B cell (primary cell): ENCODE data around the gene GCC2. TPM values are rescaled to one million over a fixed set of nuclear protein-coding genes. Genes with fewer than 3 reads are reported as not detected.

Experiments used
- ATAC-seq: fragments of 200-7000 bp; cut with Tn5 transposase; one replicate; pipeline ENCODE4 v1.10.0; 2021; ENCODE audit warnings: low read depth, mild to moderate bottlenecking, moderate number of reproducible peaks, moderate library complexity
- CTCF ChIA-PET: fragments of 350-600 bp; sonication (Branson Sonifier 250); formaldehyde crosslinking; loops from one replicate; lab custom pipeline; 2021; ENCODE audit warnings: antibody characterized with exemption, inconsistent platforms; lab: Charles Lee
- POLR2A ChIA-PET: fragments of 350-600 bp; sonication (Branson Sonifier 250); formaldehyde crosslinking; loops from one replicate; lab custom pipeline; 2021; ENCODE audit warnings: antibody characterized with exemption; lab: Charles Lee
- DNase-seq: peaks from one replicate; pipeline ENCODE4 v3.0.0; 2013
- H2AFZ ChIP-seq: 2 replicates; pipeline ENCODE4 v1.6.1; 2012; ENCODE audit warnings: mild to moderate bottlenecking, low read depth, low read length; ENCODE audit not compliant: insufficient read depth, poor library complexity, severe bottlenecking
- H3K27ac ChIP-seq, 2 donors: 1 replicate in 1 of 2; 2 replicates in 1 of 2; pipeline ENCODE4 v1.5.1; 2012 to 2013; ENCODE audit warnings: low read length in 2 of 2, mild to moderate bottlenecking in 2 of 2, moderate library complexity in 1 of 2
- H3K27me3 ChIP-seq, 4 experiments: fragments of 200-600 bp in 1 of 4; sonication (generic) in 1 of 4; replicated peaks in 1 of 4; 1 replicate in 2 of 4; 2 replicates in 2 of 4; pipeline versions ENCODE4 v1.6.1 to v1.7.0; 2013 to 2016; ENCODE audit warnings: low read length in 3 of 4, mild to moderate bottlenecking in 2 of 4, mixed read lengths in 1 of 4, moderate library complexity in 1 of 4; ENCODE audit not compliant: insufficient read depth in 4 of 4, control insufficient read depth in 3 of 4; ENCODE audit errors: control extremely low read depth in 1 of 4
- H3K36me3 ChIP-seq, 2 experiments: replicated peaks in 1 of 2; 1 replicate in 1 of 2; 2 replicates in 1 of 2; pipeline versions ENCODE4 v1.6.1 to v1.7.1; 2013; ENCODE audit warnings: low read length in 1 of 2; ENCODE audit not compliant: insufficient read depth in 2 of 2, control insufficient read depth in 1 of 2; ENCODE audit errors: control extremely low read depth in 1 of 2, extremely low read depth in 1 of 2
- H3K4me1 ChIP-seq, 2 donors: fragments of 200-600 bp in 1 of 2; sonication (generic) in 1 of 2; 1 replicate in 1 of 2; 2 replicates in 1 of 2; pipeline versions ENCODE4 v1.5.1 to v1.6.1; 2013 to 2017; ENCODE audit warnings: low read length in 2 of 2; ENCODE audit not compliant: control insufficient read depth in 2 of 2, insufficient read depth in 2 of 2
- H3K4me2 ChIP-seq: replicated peaks from 2 replicates; pipeline ENCODE3; 2012; ENCODE audit warnings: mild to moderate bottlenecking, low read depth, low read length; ENCODE audit not compliant: poor library complexity, severe bottlenecking
- H3K4me3 ChIP-seq, 5 experiments: fragments of 200-600 bp in 1 of 5; sonication (generic) in 1 of 5; 1 replicate in 3 of 5; 2 replicates in 2 of 5; pipeline versions ENCODE4 v1.5.1 to v1.7.0; 2011 to 2016; ENCODE audit warnings: low read length in 4 of 5, mild to moderate bottlenecking in 4 of 5, low read depth in 2 of 5, control low read depth in 1 of 5, moderate library complexity in 1 of 5; ENCODE audit not compliant: insufficient read depth in 1 of 5; ENCODE audit errors: control extremely low read depth in 1 of 5, extremely low read depth in 1 of 5
- H3K79me2 ChIP-seq: fragments of 200-600 bp; sonication (generic); one replicate; pipeline ENCODE4 v1.6.0; 2016; ENCODE audit warnings: low read length; ENCODE audit not compliant: control insufficient read depth, insufficient read depth
- H3K9ac ChIP-seq: fragments of 200-600 bp; sonication (generic); 2 replicates; pipeline ENCODE4 v1.6.1; 2017; ENCODE audit warnings: mild to moderate bottlenecking, low read length, moderate library complexity
- H3K9me3 ChIP-seq, 3 donors: one replicate each; pipeline versions ENCODE4 v1.6.1 to v1.7.1; 2013; ENCODE audit warnings: low read length in 2 of 3; ENCODE audit not compliant: control insufficient read depth in 2 of 3, insufficient read depth in 1 of 3; ENCODE audit errors: control extremely low read depth in 1 of 3
- H4K20me1 ChIP-seq: 2 replicates; pipeline ENCODE4 v1.6.0; 2012; ENCODE audit warnings: mild to moderate bottlenecking, low read length; ENCODE audit not compliant: insufficient read depth, control insufficient read depth, poor library complexity, severe bottlenecking
- H3K27ac Mint-ChIP-seq: one replicate; pipeline ENCODE4 v1.8.0; 2021; ENCODE audit warnings: mixed read lengths
- H3K27me3 Mint-ChIP-seq: one replicate; pipeline ENCODE4 v1.8.0; 2021; ENCODE audit warnings: mixed read lengths
- H3K4me1 Mint-ChIP-seq: one replicate; pipeline ENCODE4 v1.8.0; 2021; ENCODE audit warnings: mixed read lengths
- H3K4me3 Mint-ChIP-seq: one replicate; pipeline ENCODE4 v1.8.0; 2021; ENCODE audit warnings: mixed read lengths
- H3K9me3 Mint-ChIP-seq: one replicate; pipeline ENCODE4 v1.8.0; 2022; ENCODE audit warnings: mixed read lengths; ENCODE audit not compliant: insufficient read depth
- CTCF ChIP-seq: fragments of 200-600 bp; IDR thresholded peaks from one replicate; pipeline ENCODE4 v1.8.0; 2022; ENCODE audit warnings: antibody characterized with exemption, mild to moderate bottlenecking
- EZH2 ChIP-seq: IDR thresholded peaks from 2 replicates; pipeline ENCODE4 v1.6.1; 2012; ENCODE audit warnings: borderline replicate concordance, low read depth, mild to moderate bottlenecking, moderate library complexity, low read length; ENCODE audit not compliant: insufficient read depth, poor library complexity, severe bottlenecking
- WGBS: methylation state at CpG from one replicate; pipeline ENCODE4 v1.1.5; 2013; ENCODE audit warnings: missing lambda C conversion rate; ENCODE audit not compliant: insufficient coverage; 5-methylcytosine and 5-hydroxymethylcytosine counted together
- intact Hi-C: fragments of 100-400 bp; cut with micrococcal nuclease; formaldehyde crosslinking; loops from one replicate; pipeline ENCODE4 v1.10.0; 2022
- polyA plus RNA-seq: library from polyadenylated mRNA; depleted of rRNA; stranded (reverse); fragments of >200 nt; gene quantifications from 2 replicates; pipeline ENCODE4 v1.2.3, GENCODE V29; 2012
- total RNA-seq, 2 donors: library from RNA; stranded (reverse); fragments of 120-200 nt in 1 of 2; gene quantifications; 1 replicate in 1 of 2; 2 replicates in 1 of 2; pipeline versions ENCODE4 v1.2.3 to v1.2.4, GENCODE V29; 2013 to 2022

Gene GCC2
- total and polyA plus RNA-seq, 2 donors (not counting 1 experiment from before 2014, with no cell fraction given): 12.3 to 87.9 TPM

- Mint-ChIP-seq H3K27ac (no peak overlapping the region), H3K9me3 (no peaks in the 10 kb centered on the region), H3K4me1 (no peaks in the 10 kb centered on the region), H3K27me3 (peaks cover 1% of the 10 kb centered on the region), H3K4me3 (no peak overlapping the region)
- TF ChIP-seq EZH2 (no peak), CTCF (no peak)
- ChIA-PET POLR2A (no interaction called here), CTCF (no interaction called here)
- Histone ChIP-seq H3K4me2 (no peak overlapping the region), H4K20me1 (no peaks in the 10 kb centered on the region), H3K79me2 (no peaks in the 10 kb centered on the region), H3K27me3 (no peaks in the 10 kb centered on the region), H3K4me3 (no peak overlapping the region), H3K4me1 (no peaks in the 10 kb centered on the region), H3K9ac (no peak overlapping the region), H3K36me3 (no peaks in the 10 kb centered on the region), H3K9me3 (no peaks in the 10 kb centered on the region), H3K27ac (no peak overlapping the region), H2AFZ (no peak overlapping the region)
- ATAC-seq (no peak), DNase-seq (no peak)
- WGBS: 91% methylated on average over 3 of the region's 3 CpGs
- intact Hi-C loops: no loop called here
These were observed 34.6 kb upstream of the GCC2 start for GRCh38 chr2:108414256-108414876.

- H3K27ac ChIP-seq: no peak overlapping the region
- H3K9ac ChIP-seq: no peak overlapping the region
- no peaks in the 10 kb centered on the region for H3K36me3 ChIP-seq
- H3K4me2 ChIP-seq: no peak overlapping the region
- ATAC-seq (no peak), DNase-seq (no peak)
- TF ChIP-seq CTCF: no peak
- TF ChIP-seq EZH2: no peak
- ChIA-PET POLR2A (no interaction called here), CTCF (no interaction called here)
- no peaks in the 10 kb centered on the region for H3K4me1 ChIP-seq
- H3K79me2 ChIP-seq: no peaks in the 10 kb centered on the region
- WGBS: no CpG with 5 or more reads among the region's 2 CpGs
- no peaks in the 10 kb centered on the region for H3K27me3 ChIP-seq
- no peak overlapping the region for H2AFZ ChIP-seq
- H3K4me1 Mint-ChIP-seq: no peaks in the 10 kb centered on the region
- H3K4me3 ChIP-seq: no peak overlapping the region
- H3K27me3 Mint-ChIP-seq: no peaks in the 10 kb centered on the region
- no peaks in the 10 kb centered on the region for H4K20me1 ChIP-seq
- intact Hi-C loops: no loop called here
- H3K9me3 ChIP-seq: no peaks in the 10 kb centered on the region
- no peak overlapping the region for H3K4me3 Mint-ChIP-seq
- H3K27ac Mint-ChIP-seq: no peak overlapping the region
- H3K9me3 Mint-ChIP-seq: no peaks in the 10 kb centered on the region
These were observed 34.1 kb upstream of the GCC2 start for GRCh38 chr2:108414945-108415344.
